Stimulated activated naive CD4-positive, alpha-beta T cell (primary cell): ENCODE data around the gene PARK7.
"Not testable (repeated sequence)": the region's sequence is repeated elsewhere in the genome, so short reads cannot be mapped to it uniquely, and the experiment has no call there.

Experiments
- DNase-seq, 6 experiments: peaks; one replicate each; lab custom pipeline; 2025; lab: John Stamatoyannopoulos, UW

The PARK7 gene

GRCh38 chr1:7961216-7962013 is at the start of gene PARK7:
Gene PARK7 (plus strand): TSS chr1:7961711. CDS start chr1:7962786, 1,075 bp downstream.
- DNase-seq: peak; percentile 97 to 99 (median 99)

DNA sequence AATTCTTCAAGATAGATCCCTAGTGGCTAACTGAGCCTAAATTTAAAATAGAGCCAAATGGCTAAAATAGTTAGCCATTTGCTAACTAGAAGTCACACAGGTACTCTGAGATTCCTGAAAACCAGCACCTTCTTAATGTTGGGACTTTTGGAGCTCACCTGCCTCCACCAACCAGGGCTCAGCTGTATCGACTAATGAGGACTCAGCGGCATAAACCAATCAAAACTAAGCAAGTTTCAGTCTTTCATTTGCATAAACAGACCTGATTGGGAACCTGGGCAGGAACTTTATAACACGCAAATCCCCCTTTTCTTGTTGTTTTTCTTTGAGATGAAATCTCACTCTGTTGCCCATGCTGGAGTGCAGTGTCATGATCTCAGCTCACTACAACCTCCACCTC is 49.4 kb upstream of the PARK7 start:
- DNase-seq: no peak

DNA sequence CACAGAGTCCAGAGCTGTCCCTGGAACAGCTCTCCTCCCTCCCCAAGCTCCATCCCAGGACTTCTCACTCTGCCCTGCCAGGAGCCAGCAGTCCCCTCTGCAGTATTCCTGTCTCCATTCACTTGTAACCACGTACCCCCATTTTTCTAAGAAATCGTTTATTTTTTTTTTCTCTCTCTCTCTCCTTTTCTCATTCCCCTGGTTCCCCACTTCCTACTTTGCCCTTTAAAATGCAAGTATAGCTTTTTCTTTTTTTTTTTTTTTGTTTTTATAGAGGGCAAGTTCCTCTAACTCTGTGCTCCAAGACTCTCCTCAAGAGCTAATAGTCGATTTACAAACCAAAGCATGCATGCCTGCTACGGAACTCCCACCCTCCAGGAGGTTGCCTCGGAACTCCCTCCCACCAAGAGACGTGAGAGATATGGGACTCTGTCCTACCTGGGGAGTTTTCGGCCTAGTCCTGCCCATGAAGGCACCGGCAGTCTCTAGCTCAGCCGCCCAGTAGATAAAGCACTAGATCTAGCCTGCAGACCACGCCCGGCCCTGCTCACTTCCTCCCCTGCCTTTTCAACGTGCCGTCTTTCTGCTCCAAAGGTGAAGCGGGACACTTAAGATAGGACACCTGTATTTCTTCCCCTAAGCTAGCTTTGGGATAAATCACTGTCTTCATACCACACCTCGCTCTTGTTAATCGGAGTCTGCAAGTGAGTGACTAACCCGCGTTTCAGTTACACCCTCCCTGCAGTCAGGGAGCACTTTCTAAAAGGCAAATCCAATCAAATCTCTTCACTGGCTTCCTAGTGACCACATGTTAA is 48.6 kb upstream of the PARK7 start:
- peak in 1 of 6 experiments; percentile 22 for DNase-seq

- no peak for DNase-seq
Measured at GRCh38 chr1:7915826-7916500, 45.5 kb upstream of the PARK7 start.

- DNase-seq: no peak
Measured at GRCh38 chr1:7916501-7916830, 45.0 kb upstream of the PARK7 start.

GRCh38 chr1:7917971-7918370 is 43.5 kb upstream of the PARK7 start:
- not testable (repeated sequence) for DNase-seq

GRCh38 chr1:7919880-7920279 is 41.6 kb upstream of the PARK7 start:
- DNase-seq: no peak

- no peak for DNase-seq
Measured at GRCh38 chr1:7921796-7922195, 39.7 kb upstream of the PARK7 start.

DNA sequence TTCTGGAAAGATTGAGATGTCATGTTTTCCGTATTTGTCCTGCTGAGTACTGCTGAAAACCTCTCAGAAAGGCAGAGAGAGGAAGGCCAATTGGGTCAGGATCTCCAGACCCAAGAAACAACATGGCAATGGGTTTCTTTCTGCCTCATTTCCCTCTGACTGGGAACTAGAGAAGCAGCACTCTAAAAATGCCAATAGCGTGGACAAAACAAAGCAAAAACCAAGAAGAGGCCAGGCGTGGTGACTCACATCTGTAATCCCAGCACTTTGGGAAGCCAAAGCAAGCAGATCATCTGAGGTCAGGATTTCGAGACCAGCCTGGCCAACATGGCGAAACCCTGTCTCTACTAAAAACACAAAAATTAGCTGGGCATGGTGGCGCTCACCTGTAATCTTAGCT is 39.2 kb upstream of the PARK7 start:
- no peak for DNase-seq

GRCh38 chr1:7927061-7927460 is 34.5 kb upstream of the PARK7 start:
- DNase-seq: not testable (repeated sequence)

DNA sequence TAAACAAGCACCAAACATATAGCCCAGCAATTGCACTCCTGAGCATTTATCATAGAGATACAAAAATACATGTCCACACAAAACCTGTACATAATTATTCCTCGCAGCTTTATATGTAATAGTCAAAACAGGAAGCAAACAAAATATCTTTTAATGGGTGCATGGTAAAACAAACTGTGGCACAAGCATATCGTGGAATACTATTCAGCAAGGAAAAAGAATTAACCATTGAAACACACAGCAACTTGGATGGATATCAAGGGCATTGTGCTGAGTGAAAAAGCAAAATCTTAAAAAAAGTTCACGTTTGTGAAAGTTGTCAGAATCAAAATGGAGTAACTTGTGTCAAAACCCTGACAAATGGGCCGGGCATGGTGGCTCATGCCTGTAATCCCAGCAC is 33.3 kb upstream of the PARK7 start:
- no peak for DNase-seq

DNA sequence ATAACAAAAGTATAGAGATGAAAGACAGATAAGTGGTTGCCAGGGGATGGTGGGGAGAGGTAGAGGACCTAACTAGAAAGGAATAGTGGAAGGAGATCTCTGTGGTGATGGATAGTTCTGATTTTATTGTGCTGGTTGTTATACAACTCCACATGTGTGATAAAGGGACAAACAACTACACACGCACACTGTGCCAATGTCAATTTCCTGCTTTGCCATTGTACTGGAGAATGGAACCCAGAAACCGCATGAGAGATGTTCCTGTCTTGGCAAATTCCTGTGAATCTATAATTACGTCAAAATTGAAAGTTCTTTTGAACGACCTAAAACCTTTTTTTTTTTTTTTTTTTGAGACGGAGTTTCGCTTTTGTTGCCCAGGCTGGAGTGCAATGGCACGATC is 31.9 kb upstream of the PARK7 start:
- DNase-seq: no peak

DNA sequence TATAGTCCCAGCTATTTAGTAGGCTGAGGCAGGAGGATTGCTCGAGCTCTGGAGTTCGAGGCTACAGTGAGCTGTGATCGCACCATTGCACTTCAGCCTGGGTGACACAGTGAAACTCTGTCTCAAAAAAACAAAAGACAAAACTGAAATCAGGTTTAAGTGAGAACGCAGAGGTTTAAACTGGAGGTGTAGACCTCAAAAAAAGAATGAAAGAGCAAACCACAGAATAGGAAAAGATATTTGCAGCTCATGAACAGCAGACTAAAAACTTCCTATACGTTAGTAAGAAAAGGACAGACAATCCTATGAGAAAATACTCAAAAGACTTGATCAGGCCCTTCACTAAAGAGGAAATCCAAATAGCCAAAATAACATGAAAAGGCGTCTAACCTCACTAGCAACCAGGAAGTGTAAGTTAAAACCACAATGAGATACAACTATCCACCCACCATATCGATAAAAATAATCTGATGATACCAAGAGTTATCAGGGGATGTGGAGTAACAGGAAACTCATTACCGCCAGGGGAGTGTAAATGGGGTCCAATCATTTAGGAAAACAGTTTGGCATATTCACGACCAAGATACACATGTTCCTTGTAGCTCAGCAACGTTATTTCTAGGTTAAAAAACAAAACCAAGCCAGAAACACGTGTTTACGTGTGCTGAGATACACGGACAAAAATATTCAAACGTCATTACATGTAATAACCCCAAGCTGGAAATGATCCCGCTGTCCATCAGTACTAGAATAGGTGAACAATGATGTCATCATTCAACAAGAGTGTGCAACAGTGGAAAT is 30.7 kb upstream of the PARK7 start:
- no peak for DNase-seq

- DNase-seq: no peak
Measured at GRCh38 chr1:7931446-7931812, 30.1 kb upstream of the PARK7 start.

- no peak for DNase-seq
Measured at GRCh38 chr1:7932524-7933138, 28.9 kb upstream of the PARK7 start.

DNA sequence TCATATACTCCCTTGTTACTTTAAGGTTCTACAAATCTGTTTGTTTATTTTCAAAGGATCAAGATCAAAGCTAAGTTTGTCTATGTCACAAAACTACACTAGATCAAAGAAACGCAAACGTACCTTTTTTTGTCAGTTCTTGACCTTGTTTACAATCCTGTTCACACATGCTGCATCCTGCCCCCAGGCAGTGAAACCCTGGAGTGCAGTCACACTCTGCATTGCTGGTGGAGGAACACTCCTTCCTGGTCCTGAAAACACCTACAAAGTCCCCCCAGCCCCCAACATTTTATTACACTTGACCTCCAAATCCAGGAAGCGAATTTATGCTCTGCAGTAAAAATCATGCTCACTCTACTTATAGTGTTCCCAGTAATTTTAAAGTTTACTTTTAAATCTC is 23.4 kb upstream of the PARK7 start:
- no peak for DNase-seq

DNA sequence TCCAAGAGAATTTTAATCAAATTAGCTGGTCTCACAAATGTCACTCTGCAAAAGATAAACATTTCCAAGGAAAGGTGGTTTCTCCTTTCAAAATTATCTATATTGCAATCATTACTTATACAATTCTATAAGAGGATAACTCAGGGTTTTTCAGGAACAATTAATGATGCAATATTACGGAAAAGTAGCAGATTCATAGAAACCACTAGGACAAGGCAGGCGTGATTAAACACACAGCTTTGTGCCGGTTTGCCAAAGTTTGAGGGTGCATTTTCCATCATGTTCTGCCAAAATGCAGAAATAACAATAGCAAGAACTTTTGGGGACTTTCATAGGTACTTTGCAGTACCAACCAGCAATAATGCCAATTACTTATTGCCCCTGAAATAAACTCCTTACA is 21.5 kb upstream of the PARK7 start:
- no peak for DNase-seq

DNA sequence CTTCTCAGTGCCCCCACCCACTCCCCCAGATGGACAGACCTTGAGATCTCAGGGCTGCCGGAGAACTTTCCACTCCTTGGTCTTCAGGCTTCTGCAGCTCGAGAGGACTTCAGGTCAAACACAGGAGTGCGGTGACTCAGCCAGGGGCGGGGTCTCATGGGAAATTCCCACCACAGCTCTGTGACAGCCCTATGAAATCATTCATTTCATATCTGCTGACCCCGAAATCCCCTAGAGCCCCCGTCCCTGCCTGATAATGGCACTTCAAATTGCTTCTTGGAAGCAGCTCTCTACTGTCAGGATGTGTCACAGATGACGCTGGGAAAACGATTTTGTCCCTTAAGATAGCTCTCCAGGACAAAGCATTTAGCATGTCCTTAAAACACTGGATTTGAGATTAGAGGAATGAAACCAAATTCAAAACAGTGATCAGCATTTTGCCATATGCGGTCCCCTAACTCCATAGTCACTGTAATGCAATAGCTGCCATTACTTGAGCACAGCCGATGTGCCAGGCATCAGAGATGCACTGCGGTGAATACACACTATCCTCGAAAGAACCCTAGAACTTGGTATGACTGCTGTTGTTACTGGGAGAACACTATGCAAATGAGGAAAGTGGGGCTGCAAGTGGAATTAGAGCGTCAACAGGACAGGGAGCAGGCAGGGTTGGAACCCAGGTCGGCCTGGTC is 20.6 kb upstream of the PARK7 start, which contains the start of gene TNFRSF9:
TSS of gene TNFRSF9 (minus strand) at position 95 of the 692 bp plus-strand sequence. CDS start 845 bp downstream, outside the sequence.
- no peak for DNase-seq

DNA sequence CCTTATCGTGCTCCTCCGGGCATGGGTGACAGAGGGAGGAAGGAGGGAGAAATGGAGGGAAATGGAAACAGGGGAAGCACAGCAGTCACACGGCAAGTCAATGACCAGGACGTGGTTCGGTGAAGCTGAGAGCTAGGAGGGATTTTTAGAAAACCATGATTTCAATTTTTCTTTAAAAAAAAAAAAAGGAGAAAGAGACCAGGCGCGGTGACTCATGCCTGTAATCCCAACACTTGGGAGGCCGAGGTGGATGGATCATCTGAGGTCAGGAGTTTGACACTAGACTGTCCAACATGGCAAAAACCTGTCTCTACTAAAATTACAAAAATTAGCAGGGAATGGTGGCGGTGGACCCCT is 20.1 kb upstream of the PARK7 start:
- no peak for DNase-seq

DNA sequence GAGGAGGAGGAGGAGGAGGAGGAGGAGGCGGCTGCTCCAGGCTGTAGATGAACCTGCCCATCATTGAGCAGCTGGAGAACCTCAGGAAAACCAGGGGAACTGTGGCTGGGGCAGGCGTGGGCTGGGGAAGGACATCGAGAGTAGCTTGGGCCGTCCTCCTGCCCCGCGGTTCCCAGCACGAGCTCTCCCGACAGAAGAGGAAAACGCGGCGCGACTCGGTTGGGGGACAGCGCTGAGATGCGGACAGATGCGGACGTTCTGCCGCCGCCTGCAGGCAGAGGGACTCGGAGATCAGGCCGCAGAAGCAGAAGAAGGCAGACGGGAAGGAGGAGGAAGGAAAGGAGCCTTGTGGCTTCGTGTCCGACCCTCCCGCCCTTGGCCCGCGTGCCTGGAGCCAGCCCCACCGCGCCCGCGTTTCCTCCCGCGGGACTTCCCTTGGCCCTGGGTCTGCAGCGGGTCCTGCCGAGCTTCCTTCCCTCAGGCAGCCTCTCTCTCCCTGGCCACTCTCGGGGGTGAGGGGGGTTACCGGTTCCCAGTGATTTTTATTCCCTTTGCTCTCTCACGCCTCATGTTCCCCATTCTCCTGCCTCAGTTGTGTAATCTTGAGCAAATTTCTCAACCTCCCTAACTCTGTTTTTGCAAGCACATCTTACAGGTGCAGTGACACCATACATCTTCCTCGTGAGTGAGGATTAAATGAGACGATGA is 19.1 kb upstream of the PARK7 start:
- DNase-seq: peak in 2 of 6 experiments; percentile 10 to 22
